ENCODE data around the gene PPM1N. TPM values are rescaled to one million over a fixed set of nuclear protein-coding genes. Genes with fewer than 3 reads are reported as not detected.

PPM1N gene
- total and polyA plus RNA-seq, 2 of the 13 experiments (the other 11 are each of a cell fraction or from before 2014, with no cell fraction given) = 0.31 to 1.8 TPM

- TF ChIP-seq ZNF318 (CRISPR knock-in tag; IDR thresholded peaks at IDR 0.05) = no peak
- no peak for TF ChIP-seq ZNF609 (CRISPR knock-in tag; IDR thresholded peaks at IDR 0.05; ENCODE audit: borderline replicate concordance)
- 0 out of 2 replicates have a peak, but pooled peaks have one; percentile 7 for TF ChIP-seq ZNF292 (CRISPR knock-in tag; IDR thresholded peaks at IDR 0.05; ENCODE audit: borderline replicate concordance, low read depth)
- TF ChIP-seq GPBP1L1 (CRISPR knock-in tag; IDR thresholded peaks at IDR 0.05) = no peak
- no peak for TF ChIP-seq SP5 (CRISPR knock-in tag; IDR thresholded peaks at IDR 0.05; ENCODE audit: borderline replicate concordance, low read depth)
- no peak for TF ChIP-seq ZNF652 (CRISPR knock-in tag; IDR thresholded peaks at IDR 0.05; ENCODE audit: borderline replicate concordance, low read depth)
- TF ChIP-seq ZNF274 (CRISPR knock-in tag; IDR thresholded peaks at IDR 0.05) = no peak
- TF ChIP-seq KDM2A (CRISPR knock-in tag; IDR thresholded peaks at IDR 0.05; ENCODE audit: borderline replicate concordance, low read depth) = 0 out of 2 replicates have a peak, but pooled peaks have one; percentile 0
- no peak for TF ChIP-seq JARID2 (CRISPR knock-in tag; IDR thresholded peaks at IDR 0.05; ENCODE audit: insufficient replicate concordance)
- TF ChIP-seq FOXP1 (IDR thresholded peaks at IDR 0.05) = no peak
- TF ChIP-seq FOXP1 (CRISPR knock-in tag; IDR thresholded peaks at IDR 0.05) = no peak
- TF ChIP-seq TIGD3 (CRISPR knock-in tag; IDR thresholded peaks at IDR 0.05; ENCODE audit: borderline replicate concordance) = no peak
- no peak for TF ChIP-seq SMYD3 (CRISPR knock-in tag; IDR thresholded peaks at IDR 0.05)
These were observed 48.3 kb upstream of the PPM1N start (continued) for GRCh38 chr19:45450012-45450333.
